Ishikawa (cell line): ENCODE measurements around the gene AGAP1.

Experiments used
- CEBPB ChIP-seq: IDR thresholded peaks from 2 replicates; pipeline ENCODE4 v1.6.1; 2012
- RAD21 ChIP-seq: IDR thresholded peaks from 2 replicates; pipeline ENCODE4 v1.6.1; 2012; ENCODE audit warnings: low read depth
- TCF12 ChIP-seq: IDR thresholded peaks from 2 replicates; pipeline ENCODE4 v1.6.1; 2012; ENCODE audit warnings: low read depth

- TF ChIP-seq TCF12 (no peak), CEBPB (no peak), RAD21 (no peak)
Measured at GRCh38 chr2:235951493-235951892, 457.6 kb downstream of the AGAP1 start.
